GM12801 (cell line): ENCODE data around the gene GSN.

Source experiments
- CTCF ChIP-seq: IDR thresholded peaks from one replicate; pipeline ENCODE4 v1.5.1; 2011; ENCODE audit warnings: control low read depth; ENCODE audit not compliant: insufficient read length; ENCODE audit errors: extremely low read depth

Gene GSN

GRCh38 chr9:121294151-121294743, 26.3 kb downstream of the GSN start:
- TF ChIP-seq CTCF, result no peak

GRCh38 chr9:121294866-121295661, 27.1 kb downstream of the GSN start:
- TF ChIP-seq CTCF, result no peak

DNA sequence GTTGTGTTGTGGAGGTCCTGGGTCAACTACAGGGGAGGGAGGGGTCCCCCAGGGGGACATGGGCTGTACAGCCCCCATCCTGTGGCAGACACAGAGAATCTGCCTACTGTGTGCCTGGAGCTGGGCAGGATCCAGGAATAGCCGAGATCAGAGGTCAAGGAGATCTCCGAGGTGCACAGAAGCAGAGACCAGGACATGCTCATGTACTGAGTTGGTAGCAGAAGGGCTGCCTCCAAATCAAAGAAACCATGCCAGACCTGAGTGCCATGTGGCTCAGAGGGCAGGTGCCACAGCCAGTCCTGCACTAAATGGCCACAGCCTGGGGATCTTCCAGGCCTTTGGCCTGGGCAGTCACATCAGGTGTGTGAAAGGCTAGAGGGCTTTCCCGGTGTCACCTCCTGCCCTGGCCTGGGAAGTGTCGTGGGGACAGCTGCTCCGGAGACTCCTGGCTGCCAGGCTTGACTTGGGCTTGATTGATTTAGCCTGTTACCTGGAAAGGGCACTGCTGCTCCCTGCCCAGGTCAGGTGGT, 27.8 kb downstream of the GSN start:
- no peak for TF ChIP-seq CTCF

DNA sequence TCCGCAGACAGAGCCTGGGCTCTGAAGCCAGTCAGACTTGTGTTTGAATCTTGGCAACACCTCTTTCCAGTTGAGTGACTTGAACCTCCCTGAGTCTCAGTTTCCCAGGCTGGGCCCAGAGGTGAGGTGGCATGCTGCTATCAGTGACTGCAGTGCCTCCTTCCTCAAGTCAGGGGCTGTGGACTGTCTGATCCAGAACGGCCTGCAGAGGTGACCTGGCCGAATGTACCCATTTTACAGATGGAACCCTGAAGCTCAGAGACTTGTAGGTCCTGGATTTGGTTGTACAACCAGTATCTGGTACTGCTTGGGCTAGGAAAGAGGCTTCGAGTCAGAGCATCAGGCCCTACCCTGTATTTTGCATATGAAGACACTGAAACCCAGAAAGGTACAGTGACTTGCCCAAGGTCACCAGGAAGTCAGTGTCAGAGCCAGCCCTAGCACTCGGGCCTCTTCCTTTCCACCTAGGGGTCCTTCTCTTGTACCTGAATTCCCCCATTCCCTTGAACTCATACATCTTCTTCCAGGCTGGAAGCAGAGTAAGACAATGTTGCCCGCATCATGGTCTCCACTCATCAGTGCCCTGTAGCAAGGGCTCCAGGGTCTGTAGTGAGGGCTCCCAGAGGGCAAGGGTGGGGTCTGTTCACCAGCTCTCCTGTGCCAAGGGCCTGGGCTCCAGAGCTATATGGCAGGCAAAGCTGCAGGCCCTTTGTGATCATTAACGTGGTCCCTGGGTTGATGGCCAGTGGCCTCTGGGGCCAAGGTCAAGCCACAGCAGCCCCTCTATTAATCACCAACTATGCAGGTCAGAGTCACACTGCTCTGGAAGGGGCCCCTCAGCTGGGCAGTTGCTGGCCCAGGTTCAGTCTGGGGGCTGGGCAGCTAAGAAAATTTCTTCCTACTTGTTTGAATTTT, 28.5 kb downstream of the GSN start:
- no peak for TF ChIP-seq CTCF

DNA sequence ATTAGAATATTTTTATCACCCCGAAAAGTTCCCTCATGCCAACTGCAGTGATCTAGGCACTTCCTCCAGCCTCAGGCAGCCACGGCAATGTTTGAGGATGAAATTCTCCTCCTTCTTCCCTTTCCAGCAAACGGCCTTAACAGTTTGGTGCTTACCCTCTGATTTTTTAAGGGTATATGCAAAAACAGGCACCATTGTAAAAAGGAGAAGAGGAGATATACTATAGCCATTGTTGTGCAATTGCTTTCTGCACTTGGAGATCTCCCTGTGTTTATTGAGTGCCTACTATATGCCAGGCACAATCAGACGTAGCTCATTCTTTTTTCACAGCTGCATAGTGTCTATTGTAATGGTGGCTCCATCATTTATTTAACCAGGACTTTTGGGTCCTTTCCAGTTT, 29.4 kb downstream of the GSN start:
- TF ChIP-seq CTCF, result no peak

- TF ChIP-seq CTCF, result no peak
Observed at GRCh38 chr9:121298016-121298538, 30.1 kb downstream of the GSN start.
